MCF 10A (cell line): Measurements from ENCODE around the gene PPDPF. TPM values are rescaled to one million over a fixed set of nuclear protein-coding genes. Genes with fewer than 3 reads are reported as not detected.
A peak's percentile ranks its signal among the peaks of the same experiment; 100 is the strongest.

Experiments used
- BruUV-seq: library from RNA; stranded (reverse); fragments of 400-500 nt; replicated peaks from 2 replicates; lab custom pipeline; 2021; lab: Mats Ljungman, UMichigan
- CTCF ChIA-PET: fragments of 300-600 bp; sonication (Branson Sonifier 250); formaldehyde crosslinking; extraction: SDS; loops from one replicate; lab custom pipeline; 2021; ENCODE audit warnings: antibody characterized with exemption, inconsistent platforms; lab: Yijun Ruan, JAX
- POLR2A ChIA-PET: fragments of 300-600, 350-650 bp; sonication (Branson Sonifier 250); formaldehyde crosslinking; extraction: SDS; loops from one replicate; lab custom pipeline; 2020; ENCODE audit warnings: antibody characterized with exemption, inconsistent platforms; lab: Yijun Ruan, JAX
- DNase-seq: peaks from one replicate; pipeline ENCODE4 v3.0.0-alpha.2; 2018; ENCODE audit not compliant: unreplicated experiment
- H3K27ac Mint-ChIP-seq: one replicate; pipeline ENCODE4 v1.8.0; 2022; ENCODE audit warnings: mild to moderate bottlenecking, low read depth, mixed read lengths; ENCODE audit not compliant: unreplicated experiment
- H3K27me3 Mint-ChIP-seq: one replicate; pipeline ENCODE4 v1.8.0; 2022; ENCODE audit warnings: mixed read lengths; ENCODE audit not compliant: insufficient read depth, unreplicated experiment
- H3K36me3 Mint-ChIP-seq: one replicate; pipeline ENCODE4 v1.8.0; 2022; ENCODE audit warnings: mild to moderate bottlenecking, moderate library complexity, mixed read lengths; ENCODE audit not compliant: insufficient read depth, unreplicated experiment
- H3K4me1 Mint-ChIP-seq: one replicate; pipeline ENCODE4 v1.8.0; 2022; ENCODE audit warnings: mixed read lengths; ENCODE audit not compliant: insufficient read depth, unreplicated experiment
- H3K4me3 Mint-ChIP-seq: one replicate; pipeline ENCODE4 v1.8.0; 2022; ENCODE audit warnings: mild to moderate bottlenecking, moderate library complexity, mixed read lengths; ENCODE audit not compliant: unreplicated experiment
- H3K9me3 Mint-ChIP-seq: one replicate; pipeline ENCODE4 v1.8.0; 2022; ENCODE audit warnings: mixed read lengths; ENCODE audit not compliant: unreplicated experiment
- CTCF ChIP-seq: fragments of 200-600 bp; IDR thresholded peaks from one replicate; pipeline ENCODE4 v1.8.0; 2022; ENCODE audit warnings: antibody characterized with exemption, mild to moderate bottlenecking; ENCODE audit not compliant: unreplicated experiment
- intact Hi-C: fragments of 100-400 bp; cut with micrococcal nuclease; formaldehyde crosslinking; loops from 2 replicates; pipeline ENCODE4 v1.14.1; 2022
- total RNA-seq: library from RNA; stranded (reverse); gene quantifications from 2 replicates; pipeline ENCODE4 v1.2.3, GENCODE V29; 2022

The PPDPF gene
- total RNA-seq, 1 experiment from 2014 or later = 315 TPM

GRCh38 chr20:63517376-63518309 lies 2.9 kb upstream of the PPDPF start:
- CTCF ChIA-PET = interaction anchor here (0.6 to 1.7 kb wide), 3 partner anchors 21 to 141 kb away, joined by 3 to 5 read pairs (median 3); no protein-coding TSS in a partner anchor
- no peak for DNase-seq
- TF ChIP-seq CTCF = no peak
- no TSS peak for BruUV-seq
- Mint-ChIP-seq H3K27ac (no peak overlapping the region), H3K4me1 (no peaks in the 10 kb centered on the region), H3K27me3 (peaks cover 15% of the 10 kb centered on the region), H3K36me3 (peaks cover 11% of the 10 kb centered on the region), H3K9me3 (no peaks in the 10 kb centered on the region), H3K4me3 (no peak overlapping the region)
- POLR2A ChIA-PET = no interaction called here
- intact Hi-C loops = no loop called here

GRCh38 chr20:63518351-63518861 lies 2.2 kb upstream of the PPDPF start:
- peaks cover 7% of the 10 kb centered on the region for H3K27me3 Mint-ChIP-seq
- DNase-seq = no peak
- POLR2A ChIA-PET = no interaction called here
- no TSS peak for BruUV-seq
- H3K9me3 Mint-ChIP-seq = no peaks in the 10 kb centered on the region
- intact Hi-C loops = no loop called here
- H3K27ac Mint-ChIP-seq = no peak overlapping the region
- TF ChIP-seq CTCF = no peak
- H3K4me1 Mint-ChIP-seq = no peaks in the 10 kb centered on the region
- H3K36me3 Mint-ChIP-seq = peaks cover 19% of the 10 kb centered on the region
- CTCF ChIA-PET = interaction anchor here (1.7 kb wide), 1 partner anchor 22 kb away, joined by 5 read pairs; no protein-coding TSS in a partner anchor
- H3K4me3 Mint-ChIP-seq = peak overlapping the region; percentile 36

GRCh38 chr20:63518946-63519667 lies 1.5 kb upstream of the PPDPF start:
- no peaks in the 10 kb centered on the region for H3K27me3 Mint-ChIP-seq
- POLR2A ChIA-PET = no interaction called here
- H3K9me3 Mint-ChIP-seq = no peaks in the 10 kb centered on the region
- TF ChIP-seq CTCF = no peak
- peaks cover 25% of the 10 kb centered on the region for H3K36me3 Mint-ChIP-seq
- no peak overlapping the region for H3K27ac Mint-ChIP-seq
- peak overlapping the region; percentile 83 for H3K4me3 Mint-ChIP-seq
- intact Hi-C loops = no loop called here
- no peak for DNase-seq
- no TSS peak for BruUV-seq
- no peaks in the 10 kb centered on the region for H3K4me1 Mint-ChIP-seq
- CTCF ChIA-PET = interaction anchor here (1.7 kb wide), 1 partner anchor 22 kb away, joined by 5 read pairs; no protein-coding TSS in a partner anchor
